HFF-Myc (cell line): ENCODE results near the gene NOD1.

Experiments used
- DNase-seq: peaks from one replicate; pipeline ENCODE4 v3.0.0-alpha.2; 2011; ENCODE audit warnings: low read depth; ENCODE audit errors: extremely low read depth
- H3K4me3 ChIP-seq: replicated peaks from 2 replicates; pipeline ENCODE4 v1.5.1; 2011; ENCODE audit warnings: low read depth, mild to moderate bottlenecking, control low read depth, low read length
- TF ChIP-seq, protein P1 (sequence below): IDR thresholded peaks from 2 replicates; pipeline ENCODE4 v1.5.1; 2012; ENCODE audit warnings: mild to moderate bottlenecking, low read depth, low read length, control low read depth; ENCODE audit errors: missing control alignments

The NOD1 gene

DNA sequence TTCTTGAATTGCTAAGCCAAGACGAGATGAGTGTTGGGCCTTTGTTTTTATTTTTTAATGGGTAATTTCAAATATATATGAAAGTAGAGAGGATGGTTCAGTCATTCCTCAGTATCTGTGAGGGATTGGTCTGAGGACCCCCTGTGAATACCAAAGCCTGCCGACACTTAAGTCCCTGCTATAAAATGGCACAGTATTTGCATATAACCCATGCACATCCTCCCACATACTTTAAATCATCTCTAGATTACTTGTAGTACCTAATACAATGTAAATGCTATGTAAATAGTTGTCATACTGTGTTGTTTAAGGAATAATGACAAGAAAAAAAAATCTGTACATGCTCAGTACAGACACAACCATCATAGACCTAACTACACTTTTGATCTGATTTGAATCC is 73.4 kb downstream of the NOD1 start:
- TF ChIP-seq, protein P1, sequence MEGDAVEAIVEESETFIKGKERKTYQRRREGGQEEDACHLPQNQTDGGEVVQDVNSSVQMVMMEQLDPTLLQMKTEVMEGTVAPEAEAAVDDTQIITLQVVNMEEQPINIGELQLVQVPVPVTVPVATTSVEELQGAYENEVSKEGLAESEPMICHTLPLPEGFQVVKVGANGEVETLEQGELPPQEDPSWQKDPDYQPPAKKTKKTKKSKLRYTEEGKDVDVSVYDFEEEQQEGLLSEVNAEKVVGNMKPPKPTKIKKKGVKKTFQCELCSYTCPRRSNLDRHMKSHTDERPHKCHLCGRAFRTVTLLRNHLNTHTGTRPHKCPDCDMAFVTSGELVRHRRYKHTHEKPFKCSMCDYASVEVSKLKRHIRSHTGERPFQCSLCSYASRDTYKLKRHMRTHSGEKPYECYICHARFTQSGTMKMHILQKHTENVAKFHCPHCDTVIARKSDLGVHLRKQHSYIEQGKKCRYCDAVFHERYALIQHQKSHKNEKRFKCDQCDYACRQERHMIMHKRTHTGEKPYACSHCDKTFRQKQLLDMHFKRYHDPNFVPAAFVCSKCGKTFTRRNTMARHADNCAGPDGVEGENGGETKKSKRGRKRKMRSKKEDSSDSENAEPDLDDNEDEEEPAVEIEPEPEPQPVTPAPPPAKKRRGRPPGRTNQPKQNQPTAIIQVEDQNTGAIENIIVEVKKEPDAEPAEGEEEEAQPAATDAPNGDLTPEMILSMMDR: no peak
- no peak overlapping the region for H3K4me3 ChIP-seq
- DNase-seq: no peak

DNA sequence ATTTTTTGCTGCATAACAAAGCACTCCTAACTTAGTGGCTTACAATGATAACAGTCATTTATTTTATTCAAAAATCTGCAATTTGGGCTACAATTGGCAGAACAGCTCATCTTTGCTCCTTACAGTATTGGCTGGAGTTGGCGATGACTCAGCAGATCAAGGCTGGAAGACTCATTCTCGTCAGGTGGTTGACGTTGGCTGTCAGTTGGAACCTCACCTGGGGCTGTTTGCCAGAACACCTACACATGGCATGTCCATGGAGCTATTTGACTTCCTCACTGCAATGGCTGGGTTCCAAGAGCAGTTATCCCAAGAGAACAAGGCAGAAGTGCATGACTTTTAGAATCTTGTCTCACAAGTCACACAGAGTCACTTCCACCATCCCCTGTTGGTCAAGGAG is 75.1 kb downstream of the NOD1 start:
- H3K4me3 ChIP-seq: no peak overlapping the region
- TF ChIP-seq, protein P1: no peak
- DNase-seq: no peak

DNA sequence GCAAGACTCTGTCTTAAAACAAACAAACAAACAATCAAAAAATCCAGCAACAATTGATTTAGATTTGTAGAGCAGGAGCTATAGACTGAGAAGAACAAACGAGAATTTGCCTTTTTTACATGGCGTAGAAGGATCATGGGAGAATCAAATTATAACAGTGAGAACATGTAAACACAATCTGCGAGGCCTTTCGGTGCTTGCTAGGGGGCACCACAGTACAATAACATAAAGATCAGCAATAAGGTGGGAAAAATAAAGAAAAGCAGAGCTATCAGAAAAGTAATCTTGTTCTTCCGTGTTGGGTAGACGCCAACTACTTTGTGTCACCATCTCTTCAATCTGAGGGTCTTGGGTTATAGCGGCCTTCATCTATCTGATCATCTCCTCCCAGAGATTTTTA is 82.2 kb downstream of the NOD1 start:
- DNase-seq: no peak
- no peak overlapping the region for H3K4me3 ChIP-seq

DNA sequence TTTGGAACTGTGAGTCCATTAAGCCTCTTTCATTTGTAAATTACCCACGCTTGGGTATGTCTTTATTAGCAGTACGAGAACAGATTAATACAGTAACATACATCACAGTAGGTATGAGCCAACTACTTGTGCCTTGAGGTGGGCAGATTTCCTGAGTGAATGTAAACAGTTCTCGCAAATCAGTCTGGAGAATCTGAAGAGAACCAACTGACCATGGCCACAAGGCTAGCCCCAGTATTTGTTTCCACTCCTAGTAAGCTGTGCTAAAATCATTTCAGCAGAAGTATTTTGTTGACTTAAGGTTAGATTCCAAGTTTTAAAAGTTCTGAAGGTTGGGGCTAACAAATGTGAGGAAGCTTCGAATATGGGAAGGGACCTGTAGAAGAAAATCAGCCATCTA is 82.9 kb downstream of the NOD1 start:
- TF ChIP-seq, protein P1: no peak
- no peak overlapping the region for H3K4me3 ChIP-seq
- DNase-seq: no peak

More for the DNA sequence above, 82.2 kb downstream of the NOD1 start:
- TF ChIP-seq, protein P1: peak; percentile 19

DNA sequence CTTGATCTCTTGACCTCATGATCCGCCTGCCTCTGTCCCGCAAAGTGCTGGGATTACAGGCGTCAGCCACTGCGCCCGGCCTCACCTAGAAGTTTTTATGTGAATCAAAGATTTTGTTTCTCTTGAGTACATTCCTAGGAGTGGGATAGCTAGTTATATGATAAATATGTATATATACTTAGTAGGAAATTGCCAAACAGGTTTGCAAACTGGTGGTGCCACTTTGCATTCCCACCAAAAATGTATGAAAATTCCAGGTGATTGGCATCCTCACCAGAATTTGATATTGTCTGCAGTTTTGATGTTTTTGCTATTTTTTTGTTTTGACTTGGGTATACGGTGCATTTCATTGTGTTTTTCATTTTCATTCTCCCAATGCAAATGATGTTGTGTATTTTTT is 86.8 kb downstream of the NOD1 start:
- no peak for DNase-seq
- TF ChIP-seq, protein P1: no peak
- H3K4me3 ChIP-seq: no peak overlapping the region

DNA sequence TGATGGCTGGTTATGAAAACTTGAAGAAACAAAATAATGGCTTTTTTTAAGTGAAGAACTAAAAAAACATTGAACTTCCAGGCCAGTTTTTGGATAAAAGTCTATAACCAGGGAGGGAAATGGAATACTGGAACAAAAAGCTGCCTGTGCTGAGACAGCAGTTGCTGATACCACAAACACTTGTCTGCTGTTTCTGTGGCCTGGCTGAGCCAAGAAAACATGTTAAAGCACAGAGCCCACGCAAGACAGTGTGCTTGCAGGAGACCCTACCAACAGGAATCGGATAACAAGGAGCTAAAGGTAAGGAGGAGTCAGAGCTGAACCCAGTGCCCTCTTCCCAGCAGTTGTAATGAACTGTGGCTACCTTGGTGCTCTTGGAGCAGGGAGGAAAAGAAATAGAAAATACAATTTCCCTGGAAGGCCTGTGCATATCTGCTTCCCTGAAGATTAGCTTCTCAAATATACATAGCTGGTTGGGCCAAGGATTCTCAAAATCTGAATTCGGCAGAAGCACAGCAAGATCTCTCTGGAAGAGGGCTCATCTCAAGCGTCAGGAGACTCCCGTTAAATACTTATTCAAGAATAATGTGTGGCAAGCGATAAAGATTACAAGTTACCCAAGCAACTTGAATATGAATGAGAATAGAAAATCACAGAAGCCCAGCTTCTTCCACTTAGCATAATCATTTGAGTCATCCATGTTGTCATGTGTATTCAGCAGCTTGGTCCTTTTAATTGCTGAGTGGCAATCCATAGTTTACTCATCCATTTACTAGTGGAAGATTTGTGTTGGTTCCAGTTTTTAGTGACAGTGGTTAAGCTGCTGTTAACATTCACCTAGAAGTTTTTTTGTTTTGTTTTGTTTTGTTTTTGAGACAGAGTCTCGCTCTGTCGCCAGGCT is 87.6 kb downstream of the NOD1 start:
- TF ChIP-seq, protein P1: no peak
- no peak for DNase-seq
- H3K4me3 ChIP-seq: no peak overlapping the region
